NCI-H2081 treated with DMSO at 0.1 percent for 48 hours (cell line): ENCODE results near the gene CRB2.
"Not testable (repeated sequence)": the region's sequence is repeated elsewhere in the genome, so short reads cannot be mapped to it uniquely, and the experiment has no call there.

Experiments
- DNase-seq: peaks from one replicate; lab custom pipeline; 2025; lab: John Stamatoyannopoulos, UW

The CRB2 gene

DNA sequence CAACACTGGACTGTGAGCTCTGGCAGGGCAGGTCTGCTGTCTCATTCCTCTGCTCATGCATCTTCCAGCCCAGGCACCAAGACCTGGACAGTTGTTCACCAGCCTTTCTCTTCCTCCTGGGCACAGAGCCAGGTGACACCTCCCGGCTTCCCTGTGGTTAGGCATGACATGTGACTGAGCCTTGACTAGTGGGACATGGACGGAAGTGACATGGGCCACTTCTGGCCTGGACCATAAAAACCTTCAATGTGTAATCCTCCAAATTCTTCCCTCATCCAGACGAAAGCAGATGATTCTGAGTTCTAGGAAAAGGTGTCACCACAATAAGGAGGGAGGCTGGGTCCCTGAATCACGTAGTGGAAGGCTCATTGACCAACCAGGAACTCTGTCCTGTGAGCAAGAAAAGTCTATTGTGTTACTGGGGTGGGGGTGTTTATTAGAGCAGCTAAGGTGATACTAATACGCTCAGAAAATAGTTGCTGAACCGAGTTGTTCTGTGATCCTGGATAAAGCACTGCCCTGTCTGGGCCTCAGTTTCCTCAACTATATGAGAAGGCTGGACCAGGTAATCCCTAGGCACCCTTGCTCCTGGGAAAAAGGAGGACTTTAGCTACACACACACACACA lies 26.6 kb upstream of the CRB2 start:
- DNase-seq = no peak

GRCh38 chr9:123331346-123332060 lies 24.5 kb upstream of the CRB2 start:
- no peak for DNase-seq

GRCh38 chr9:123333058-123333669 lies 22.8 kb upstream of the CRB2 start:
- DNase-seq = not testable (repeated sequence)

DNA sequence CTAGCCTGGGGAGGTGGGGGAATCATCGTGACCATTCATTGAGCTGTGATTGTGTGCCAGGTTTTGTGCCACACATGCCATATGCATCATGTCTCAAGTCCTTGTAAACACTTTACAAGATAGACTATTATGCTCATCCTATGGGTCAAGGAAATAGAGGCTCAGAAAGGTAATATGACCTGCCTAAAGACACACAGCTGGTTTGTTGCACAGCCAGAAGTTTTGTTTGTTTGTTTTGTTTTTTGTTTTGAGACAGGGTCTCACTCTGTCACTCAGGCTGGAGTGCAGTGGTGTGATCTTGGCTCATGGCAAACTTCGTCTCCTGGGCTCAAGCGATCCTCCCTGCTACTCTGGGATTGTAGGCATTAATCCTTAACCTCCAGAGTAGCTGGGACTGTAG lies 21.4 kb upstream of the CRB2 start:
- no peak for DNase-seq

GRCh38 chr9:123335193-123335985 lies 20.6 kb upstream of the CRB2 start:
- no peak for DNase-seq

- DNase-seq = no peak
These were observed 20.0 kb upstream of the CRB2 start for GRCh38 chr9:123335986-123336329.

GRCh38 chr9:123336449-123336848 lies 19.5 kb upstream of the CRB2 start:
- DNase-seq = no peak

GRCh38 chr9:123336959-123337358 lies 19.0 kb upstream of the CRB2 start:
- no peak for DNase-seq

DNA sequence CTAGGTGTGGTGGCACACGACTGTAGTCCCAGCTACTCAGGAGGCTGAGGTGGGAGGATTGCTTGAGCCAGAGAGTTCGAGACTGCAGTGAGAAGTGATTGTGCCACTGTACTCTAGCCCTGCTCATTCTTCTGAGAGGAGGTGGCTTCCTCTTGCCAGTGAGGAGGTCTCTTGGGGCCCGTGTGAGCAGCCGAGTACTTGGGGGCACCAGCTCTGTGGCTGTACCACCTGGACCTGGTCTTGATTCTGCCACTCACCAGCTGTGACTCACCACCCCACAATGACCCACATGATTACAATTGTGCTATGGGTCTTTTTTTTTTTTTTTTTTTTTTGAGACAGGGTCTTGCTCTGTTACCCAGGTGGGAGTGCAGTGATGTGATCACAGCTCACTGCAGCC lies 18.0 kb upstream of the CRB2 start:
- DNase-seq = no peak

DNA sequence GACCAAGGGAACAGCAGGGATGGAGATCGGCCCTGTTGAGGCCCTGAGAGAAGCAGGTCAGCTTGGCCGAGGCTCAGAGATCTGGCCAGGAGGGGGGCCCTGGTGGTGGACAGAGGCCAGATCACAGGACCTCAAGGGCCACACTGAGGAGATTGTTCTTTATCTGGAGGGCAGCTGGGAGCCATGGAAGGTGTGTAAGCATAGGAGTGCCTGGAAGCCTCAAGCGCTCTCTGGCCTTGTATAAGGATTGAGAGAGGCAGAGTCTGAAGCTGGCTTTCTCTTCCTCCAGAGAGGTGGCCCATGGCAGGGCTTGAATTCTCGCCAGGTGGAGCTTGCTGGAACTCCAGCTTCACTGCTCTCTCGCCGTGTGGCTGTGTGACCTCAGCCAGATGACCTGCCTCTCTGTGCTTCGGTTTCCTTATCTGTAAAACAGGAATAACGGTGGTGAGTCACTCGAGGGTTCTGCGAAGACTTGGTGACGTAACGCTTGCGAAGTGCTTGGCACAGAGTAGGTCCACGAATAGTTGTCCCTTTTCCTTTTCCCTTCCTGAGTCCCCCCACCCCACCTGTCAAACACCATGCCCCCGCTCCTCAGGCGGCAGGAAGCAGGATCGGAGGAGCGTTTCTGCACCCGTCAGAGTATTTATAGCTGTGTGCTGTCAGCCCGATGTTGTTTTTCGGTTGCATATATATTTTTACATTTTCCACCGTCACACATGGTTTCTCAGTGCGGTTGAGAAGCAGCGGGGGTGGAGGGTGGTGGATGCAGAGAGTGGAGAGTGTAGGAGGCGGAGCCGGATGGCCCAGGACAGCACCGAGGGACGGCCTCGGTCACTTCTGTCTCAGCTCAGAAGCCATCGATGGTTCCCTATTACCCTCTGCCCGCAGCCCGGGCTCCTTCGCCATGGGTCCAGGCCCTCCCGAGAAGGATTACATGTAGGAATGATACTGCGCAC lies 17.0 kb upstream of the CRB2 start:
- DNase-seq = no peak

- DNase-seq = no peak
These were observed 16.1 kb upstream of the CRB2 start for GRCh38 chr9:123339666-123340510.

DNA sequence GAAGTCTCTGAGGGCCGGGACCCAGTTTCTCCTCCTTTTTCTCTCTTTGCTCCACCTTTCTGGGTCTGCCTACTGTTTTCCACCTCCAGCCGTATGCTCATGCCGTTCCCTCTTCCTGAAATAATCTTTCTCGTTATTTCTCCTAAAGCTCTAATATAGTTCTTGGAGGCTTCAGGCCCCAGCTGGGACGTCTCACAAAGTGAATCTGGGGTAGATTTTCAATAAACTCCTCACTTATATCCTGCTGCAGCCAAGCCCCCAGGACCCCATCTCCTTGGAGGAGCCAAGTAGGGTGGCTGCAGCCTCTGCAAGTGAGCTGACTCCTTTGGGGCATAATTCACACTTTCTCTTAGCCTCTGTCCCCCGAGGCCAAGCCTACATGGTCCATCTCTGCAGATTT lies 14.2 kb upstream of the CRB2 start:
- DNase-seq = no peak

DNA sequence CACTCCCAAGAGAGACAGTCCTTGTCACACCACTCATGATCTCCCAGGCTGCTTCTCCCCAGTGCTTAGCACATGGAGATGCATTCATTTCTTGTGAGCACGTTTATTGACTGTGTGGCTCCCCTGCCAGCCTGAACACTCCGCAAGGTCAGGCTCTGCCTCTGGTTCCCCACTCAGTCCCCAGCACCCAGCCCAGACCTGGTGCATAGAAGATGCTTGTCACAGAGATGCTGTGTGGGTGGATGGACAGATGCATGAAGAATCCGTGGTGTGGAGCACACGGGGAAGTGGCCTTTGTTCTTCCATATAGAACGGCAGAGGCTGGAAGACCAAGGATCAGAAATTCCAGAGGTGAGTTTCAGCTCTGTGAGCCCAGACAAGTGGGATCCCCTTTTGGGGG lies 13.8 kb upstream of the CRB2 start:
- no peak for DNase-seq

GRCh38 chr9:123343443-123344191 lies 12.4 kb upstream of the CRB2 start:
- no peak for DNase-seq

DNA sequence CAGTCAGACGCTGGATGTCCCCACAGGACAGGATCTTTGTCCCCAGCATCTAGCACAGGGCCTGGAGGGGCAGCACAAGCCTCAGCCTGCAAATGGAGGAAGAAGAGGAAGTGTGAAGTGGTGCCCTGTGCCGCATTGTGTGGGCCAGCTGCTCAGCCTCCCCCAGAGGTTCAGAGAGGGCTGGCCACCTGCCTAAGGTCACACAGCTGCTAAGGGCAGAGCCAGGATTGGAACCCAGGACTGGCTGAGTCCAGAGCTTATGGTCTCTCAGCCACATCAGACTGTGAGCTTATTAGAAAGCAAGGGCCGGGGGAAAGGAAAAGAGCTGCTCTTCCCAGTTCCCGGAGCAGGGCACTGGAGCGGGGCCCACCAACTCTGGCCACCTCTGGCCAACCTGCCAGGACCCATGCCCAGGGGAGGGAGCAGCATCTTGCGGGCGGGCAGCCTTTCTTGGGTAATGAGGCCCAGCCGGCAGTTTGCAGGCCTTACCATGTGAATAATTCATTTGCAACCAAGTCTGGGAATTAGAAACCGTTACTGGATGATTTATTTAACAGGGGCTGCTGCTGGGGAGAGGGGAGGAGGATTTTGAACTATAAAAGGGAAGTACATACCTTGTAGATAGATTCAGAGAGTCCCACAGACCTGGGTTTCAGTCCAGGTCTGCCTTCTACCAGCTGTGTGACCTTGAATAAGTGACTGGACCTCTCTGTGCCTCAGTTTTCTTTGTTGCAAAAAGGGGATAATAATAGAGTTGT lies 11.6 kb upstream of the CRB2 start:
- no peak for DNase-seq

DNA sequence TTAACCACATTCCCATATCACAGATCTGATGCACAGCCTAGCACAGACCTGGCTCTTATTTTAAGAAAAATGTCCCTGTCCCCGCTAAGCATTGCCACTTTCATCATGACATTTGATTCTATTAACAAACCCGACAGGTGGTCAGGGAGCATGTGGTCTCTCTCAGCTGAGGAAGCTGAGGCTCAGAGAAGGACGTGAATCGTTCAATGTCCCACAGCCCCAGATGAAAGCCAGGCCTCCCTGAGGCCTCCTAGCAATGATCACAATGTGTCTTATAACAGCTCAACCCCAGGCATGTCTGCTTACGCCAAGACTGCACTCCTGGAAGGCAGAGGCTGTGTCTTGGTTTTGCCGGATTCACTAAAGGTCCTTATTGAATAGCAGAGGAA lies 10.4 kb upstream of the CRB2 start:
- no peak for DNase-seq

DNA sequence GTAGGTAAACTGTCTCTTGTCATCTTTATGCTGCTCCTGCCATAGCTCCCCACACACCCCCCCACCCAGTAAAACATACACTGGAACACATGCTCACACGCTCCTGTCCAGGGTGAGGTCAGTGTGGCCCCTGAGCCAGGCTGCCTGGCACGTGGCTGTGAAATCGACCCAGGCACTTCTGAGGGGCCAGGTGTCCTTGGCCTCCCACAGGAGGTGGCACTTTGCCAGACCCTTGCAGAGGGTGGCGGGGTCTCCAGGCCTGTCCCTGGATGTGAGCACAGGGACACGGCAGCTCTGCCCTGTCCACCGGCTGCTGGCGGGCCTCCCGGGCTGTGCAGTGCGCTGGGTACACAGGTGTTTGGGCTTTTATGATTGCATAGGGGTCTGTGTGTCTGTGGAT lies 10.0 kb upstream of the CRB2 start:
- DNase-seq = no peak

- DNase-seq = no peak
These were observed 9.2 kb upstream of the CRB2 start for GRCh38 chr9:123346826-123347225.
